ENCODE data around the gene GLT8D2.

DNA sequence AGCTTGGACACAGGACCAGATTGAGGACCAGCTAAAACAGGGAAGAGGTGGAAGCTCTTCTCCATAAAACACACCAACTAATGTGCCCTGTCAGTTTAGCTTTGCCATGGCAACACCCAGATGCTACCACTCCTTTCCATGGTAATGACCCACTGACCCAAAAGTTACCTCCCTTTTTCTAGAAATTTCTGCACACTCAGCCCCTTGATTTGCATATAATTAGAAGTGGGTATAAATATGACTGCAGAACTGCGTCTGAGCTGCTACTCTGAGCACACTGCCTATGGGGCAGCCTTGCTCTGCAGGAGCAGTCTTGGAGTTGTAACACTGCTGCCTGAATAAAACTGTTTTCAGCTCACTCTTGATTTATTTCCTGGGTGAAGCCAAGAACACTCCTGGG is 87.5 kb downstream of the GLT8D2 start:
- TF ChIP-seq EZH2phosphoT487 (IDR thresholded peaks at IDR 0.05; ENCODE audit: low read depth): no peak
- no peak for TF ChIP-seq CTCF (IDR thresholded peaks at IDR 0.05; ENCODE audit: low read depth, low read length)
